Testis (tissue), 3 donors: Measurements from ENCODE around the gene SIGLEC1. TPM values are rescaled to one million over a fixed set of nuclear protein-coding genes. Genes with fewer than 3 reads are reported as not detected.

Experiments used
- DNase-seq: peaks from one replicate; pipeline ENCODE4 v3.0.0-alpha.2; 2019
- H3K27ac ChIP-seq, 2 donors: fragments of 200-600 bp; sonication (generic); one replicate each; pipeline ENCODE4 v1.5.1; 2019
- H3K27me3 ChIP-seq: fragments of 200-600 bp; sonication (generic); one replicate; pipeline ENCODE4 v1.5.1; 2019
- H3K36me3 ChIP-seq: fragments of 200-600 bp; sonication (generic); one replicate; pipeline ENCODE4 v1.5.1; 2017; ENCODE audit warnings: low read depth; ENCODE audit errors: missing control alignments
- H3K4me1 ChIP-seq: fragments of 200-600 bp; sonication (generic); one replicate; pipeline ENCODE4 v1.5.1; 2019
- H3K4me3 ChIP-seq, 2 donors: fragments of 200-600 bp; sonication (generic); one replicate each; pipeline ENCODE4 v1.5.1; 2017 to 2019
- H3K9me3 ChIP-seq: fragments of 200-600 bp; sonication (generic); one replicate; pipeline ENCODE4 v1.5.1; 2017
- POLR2A ChIP-seq: fragments of 450-650 bp; IDR thresholded peaks from one replicate; pipeline ENCODE4 v1.6.1; 2017; ENCODE audit warnings: antibody characterized with exemption, mild to moderate bottlenecking, moderate library complexity
- WGBS, 2 donors: methylation state at CpG; one replicate each; pipeline ENCODE4 v1.1.5; 2018; 5-methylcytosine and 5-hydroxymethylcytosine counted together
- intact Hi-C: fragments of 100-400 bp; cut with DNase I; formaldehyde crosslinking; loops from one replicate; pipeline ENCODE4 v1.15.1; 2023; ENCODE audit warnings: low total_unique reads
- polyA plus RNA-seq: library from polyadenylated mRNA; stranded (reverse); fragments of 350-450 nt; fragmentation: Illumina TruSeq; extraction: RNeasy Lipid Tissue Mini Kit (QIAGEN cat#74804); gene quantifications from one replicate; pipeline ENCODE4 v1.2.3, GENCODE V29; 2014; ENCODE audit warnings: low read depth, low replicate concordance; ENCODE audit not compliant: insufficient read depth
- total RNA-seq, 2 donors: library from RNA; depleted of rRNA; stranded (reverse); fragments of >200 nt; gene quantifications; one replicate each; pipeline ENCODE4 v1.2.3, GENCODE V29; 2016
- TF ChIP-seq, protein P1 (sequence below), 3 experiments: fragments of 450-650 bp in 2 of 3; fragments of 200-600 bp in 1 of 3; sonication (generic) in 1 of 3; IDR thresholded peaks; one replicate each; pipeline ENCODE4 v1.5.1; 2016 to 2019; ENCODE audit warnings: antibody characterized with exemption in 3 of 3, mild to moderate bottlenecking in 2 of 3, moderate library complexity in 1 of 3

The SIGLEC1 gene
- total and polyA plus RNA-seq, 3 donors from 2014 or later = 4.3 to 9.4 (median 6.6) TPM

DNA sequence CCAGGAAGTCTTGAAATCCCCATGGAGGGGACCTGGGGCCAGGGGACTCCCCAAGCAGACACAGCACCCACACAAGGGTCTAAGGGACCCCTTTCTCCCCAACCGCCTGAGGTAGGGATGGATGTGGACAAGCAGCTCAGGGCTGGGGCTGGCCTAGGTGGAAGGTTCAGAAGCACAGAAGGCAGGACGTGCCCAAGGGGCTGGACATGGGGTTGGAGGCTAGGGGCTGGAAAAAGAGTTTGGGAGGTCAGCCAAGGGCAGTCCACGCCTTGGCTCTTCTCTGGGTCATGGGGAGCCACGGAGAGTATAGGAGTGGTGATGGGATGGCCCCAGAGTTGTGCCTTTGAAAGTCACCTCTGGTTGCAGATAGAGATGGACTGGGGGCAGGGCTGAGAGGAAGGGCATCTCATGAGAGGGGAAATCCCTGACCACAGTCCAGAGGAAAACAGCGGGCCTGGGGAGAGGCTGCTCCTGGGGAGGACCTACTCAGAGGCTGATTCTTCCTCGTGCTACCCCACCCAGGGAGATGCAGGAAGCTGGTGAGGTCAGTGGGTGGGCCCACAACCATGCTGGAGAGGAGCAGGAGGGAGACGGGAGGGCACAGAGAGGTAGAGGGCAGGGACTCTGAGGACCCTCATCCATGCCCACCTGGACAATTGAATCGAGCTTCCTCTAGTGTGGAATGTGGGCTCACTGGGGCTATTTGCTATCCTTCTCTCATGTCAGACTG is 17.6 kb upstream of the SIGLEC1 start:
- Histone ChIP-seq H3K4me3 (no peak overlapping the region), H3K9me3 (no peaks in the 10 kb centered on the region), H3K27ac (no peak overlapping the region), H3K36me3 (no peaks in the 10 kb centered on the region), H3K4me1 (peaks cover 4% of the 10 kb centered on the region), H3K27me3 (no peaks in the 10 kb centered on the region)
- DNase-seq = no peak
- intact Hi-C loops = no loop called here
- no peak for TF ChIP-seq POLR2A
- TF ChIP-seq, protein P1, sequence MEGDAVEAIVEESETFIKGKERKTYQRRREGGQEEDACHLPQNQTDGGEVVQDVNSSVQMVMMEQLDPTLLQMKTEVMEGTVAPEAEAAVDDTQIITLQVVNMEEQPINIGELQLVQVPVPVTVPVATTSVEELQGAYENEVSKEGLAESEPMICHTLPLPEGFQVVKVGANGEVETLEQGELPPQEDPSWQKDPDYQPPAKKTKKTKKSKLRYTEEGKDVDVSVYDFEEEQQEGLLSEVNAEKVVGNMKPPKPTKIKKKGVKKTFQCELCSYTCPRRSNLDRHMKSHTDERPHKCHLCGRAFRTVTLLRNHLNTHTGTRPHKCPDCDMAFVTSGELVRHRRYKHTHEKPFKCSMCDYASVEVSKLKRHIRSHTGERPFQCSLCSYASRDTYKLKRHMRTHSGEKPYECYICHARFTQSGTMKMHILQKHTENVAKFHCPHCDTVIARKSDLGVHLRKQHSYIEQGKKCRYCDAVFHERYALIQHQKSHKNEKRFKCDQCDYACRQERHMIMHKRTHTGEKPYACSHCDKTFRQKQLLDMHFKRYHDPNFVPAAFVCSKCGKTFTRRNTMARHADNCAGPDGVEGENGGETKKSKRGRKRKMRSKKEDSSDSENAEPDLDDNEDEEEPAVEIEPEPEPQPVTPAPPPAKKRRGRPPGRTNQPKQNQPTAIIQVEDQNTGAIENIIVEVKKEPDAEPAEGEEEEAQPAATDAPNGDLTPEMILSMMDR (IDR thresholded peaks at IDR 0.05) = no peak
- WGBS, 2 donors = 77 to 84% methylated on average over 8 of the region's 8 CpGs

DNA sequence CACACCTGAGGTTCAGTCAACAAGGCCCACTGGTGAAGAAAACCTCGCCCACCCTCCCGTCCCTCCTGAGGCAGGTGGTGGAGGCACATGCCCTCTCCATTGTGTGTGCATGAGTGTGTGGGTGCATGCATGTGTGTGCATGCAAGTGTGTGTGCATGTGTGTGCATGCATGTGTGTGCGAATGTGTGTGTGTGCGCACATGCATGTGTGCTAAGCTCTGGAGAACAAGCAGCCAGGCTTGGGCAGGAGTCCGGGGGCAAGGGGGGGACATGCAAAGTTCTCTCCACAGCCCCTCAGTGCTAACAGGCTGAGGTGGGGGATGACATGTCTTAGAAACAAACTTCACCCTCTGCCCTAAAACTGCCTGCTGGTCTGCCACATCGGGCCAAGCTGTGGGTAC is 17.0 kb upstream of the SIGLEC1 start:
- Histone ChIP-seq H3K27ac (no peak overlapping the region), H3K4me3 (no peak overlapping the region), H3K9me3 (no peaks in the 10 kb centered on the region), H3K4me1 (peaks cover 4% of the 10 kb centered on the region), H3K36me3 (no peaks in the 10 kb centered on the region), H3K27me3 (no peaks in the 10 kb centered on the region)
- WGBS, 2 donors = 87 to 100% methylated on average over 2 to 6 of the region's 6 CpGs
- DNase-seq = no peak
- intact Hi-C loops = no loop called here
- TF ChIP-seq, protein P1 (IDR thresholded peaks at IDR 0.05) = no peak
- TF ChIP-seq POLR2A = no peak

DNA sequence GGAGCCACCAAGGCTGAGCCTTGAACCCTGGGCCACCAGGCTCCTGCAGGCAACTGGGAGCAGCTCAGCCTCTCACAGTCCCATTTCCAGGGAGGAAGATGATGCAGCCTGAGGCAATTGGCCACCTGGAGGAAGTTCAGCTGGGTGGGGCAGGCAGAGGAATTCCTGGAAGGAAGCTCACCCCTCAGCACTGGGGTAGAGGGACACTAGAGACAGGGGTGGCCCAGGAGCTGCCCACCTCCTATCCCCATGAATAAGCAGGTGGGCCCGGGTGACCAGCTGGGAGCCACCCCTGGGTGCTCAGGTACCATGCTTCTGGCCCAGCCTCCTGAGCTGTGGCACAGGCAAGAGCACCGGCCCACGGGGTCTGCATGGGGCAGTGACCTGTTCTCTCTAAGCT is 16.5 kb upstream of the SIGLEC1 start:
- DNase-seq = no peak
- intact Hi-C loops = no loop called here
- Histone ChIP-seq H3K4me3 (no peak overlapping the region), H3K27ac (no peak overlapping the region), H3K27me3 (no peaks in the 10 kb centered on the region), H3K9me3 (no peaks in the 10 kb centered on the region), H3K4me1 (peaks cover 4% of the 10 kb centered on the region), H3K36me3 (no peaks in the 10 kb centered on the region)
- TF ChIP-seq, protein P1 (IDR thresholded peaks at IDR 0.05) = no peak
- no peak for TF ChIP-seq POLR2A
- 85% methylated on average over 3 of the region's 3 CpGs; no CpG with 5 or more reads in 1 of the 2 donors for WGBS, 2 donors

DNA sequence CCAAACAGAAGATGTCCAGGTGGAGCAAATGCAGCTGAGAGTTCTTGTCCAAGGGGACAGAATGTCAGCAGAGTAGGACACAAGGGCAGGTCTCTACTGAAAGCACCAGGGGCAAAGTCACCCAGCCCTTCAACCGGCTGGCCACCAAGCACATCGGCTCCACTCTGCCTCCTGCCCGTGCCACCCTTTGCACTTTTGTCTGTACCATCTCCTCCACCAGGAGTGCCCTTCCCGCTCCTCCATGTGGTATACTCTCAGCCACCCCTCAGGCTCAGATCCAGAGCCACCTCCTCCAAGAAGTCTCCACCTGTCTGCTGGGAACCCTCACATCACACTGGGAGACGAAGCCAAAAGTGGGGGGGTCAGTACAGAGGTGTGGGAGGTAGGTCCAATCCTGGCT is 16.0 kb upstream of the SIGLEC1 start:
- intact Hi-C loops = no loop called here
- H3K27me3 ChIP-seq = no peaks in the 10 kb centered on the region
- 87 to 94% methylated on average over 5 of the region's 5 CpGs for WGBS, 2 donors
- H3K27ac ChIP-seq = no peak overlapping the region
- H3K4me1 ChIP-seq = peaks cover 4% of the 10 kb centered on the region
- TF ChIP-seq POLR2A = no peak
- TF ChIP-seq, protein P1 (IDR thresholded peaks at IDR 0.05) = no peak
- H3K9me3 ChIP-seq = no peaks in the 10 kb centered on the region
- DNase-seq = no peak
- no peak overlapping the region for H3K4me3 ChIP-seq
- no peaks in the 10 kb centered on the region for H3K36me3 ChIP-seq
